ENCODE data around the gene WNT9A. TPM values are rescaled to one million over a fixed set of nuclear protein-coding genes. Genes with fewer than 3 reads are reported as not detected.
A peak's percentile ranks its signal among the peaks of the same experiment; 100 is the strongest.

WNT9A gene, protein sequence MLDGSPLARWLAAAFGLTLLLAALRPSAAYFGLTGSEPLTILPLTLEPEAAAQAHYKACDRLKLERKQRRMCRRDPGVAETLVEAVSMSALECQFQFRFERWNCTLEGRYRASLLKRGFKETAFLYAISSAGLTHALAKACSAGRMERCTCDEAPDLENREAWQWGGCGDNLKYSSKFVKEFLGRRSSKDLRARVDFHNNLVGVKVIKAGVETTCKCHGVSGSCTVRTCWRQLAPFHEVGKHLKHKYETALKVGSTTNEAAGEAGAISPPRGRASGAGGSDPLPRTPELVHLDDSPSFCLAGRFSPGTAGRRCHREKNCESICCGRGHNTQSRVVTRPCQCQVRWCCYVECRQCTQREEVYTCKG
- total RNA-seq (2021): 1.1 to 1.5 TPM (median 1.3 TPM) in 3 replicates
- percentile 42 among the genes with signal in this experiment for Bru-seq, nascent RNA
- long read RNA-seq, experiment 1: 0 reads
- long read RNA-seq, experiment 2, partial matches to known transcripts: 0 of 6 reads
- long read RNA-seq, experiment 2, other reads (novel, unspliced or antisense): 6 of 6 reads
- long read RNA-seq, experiment 3: 0 reads

DNA sequence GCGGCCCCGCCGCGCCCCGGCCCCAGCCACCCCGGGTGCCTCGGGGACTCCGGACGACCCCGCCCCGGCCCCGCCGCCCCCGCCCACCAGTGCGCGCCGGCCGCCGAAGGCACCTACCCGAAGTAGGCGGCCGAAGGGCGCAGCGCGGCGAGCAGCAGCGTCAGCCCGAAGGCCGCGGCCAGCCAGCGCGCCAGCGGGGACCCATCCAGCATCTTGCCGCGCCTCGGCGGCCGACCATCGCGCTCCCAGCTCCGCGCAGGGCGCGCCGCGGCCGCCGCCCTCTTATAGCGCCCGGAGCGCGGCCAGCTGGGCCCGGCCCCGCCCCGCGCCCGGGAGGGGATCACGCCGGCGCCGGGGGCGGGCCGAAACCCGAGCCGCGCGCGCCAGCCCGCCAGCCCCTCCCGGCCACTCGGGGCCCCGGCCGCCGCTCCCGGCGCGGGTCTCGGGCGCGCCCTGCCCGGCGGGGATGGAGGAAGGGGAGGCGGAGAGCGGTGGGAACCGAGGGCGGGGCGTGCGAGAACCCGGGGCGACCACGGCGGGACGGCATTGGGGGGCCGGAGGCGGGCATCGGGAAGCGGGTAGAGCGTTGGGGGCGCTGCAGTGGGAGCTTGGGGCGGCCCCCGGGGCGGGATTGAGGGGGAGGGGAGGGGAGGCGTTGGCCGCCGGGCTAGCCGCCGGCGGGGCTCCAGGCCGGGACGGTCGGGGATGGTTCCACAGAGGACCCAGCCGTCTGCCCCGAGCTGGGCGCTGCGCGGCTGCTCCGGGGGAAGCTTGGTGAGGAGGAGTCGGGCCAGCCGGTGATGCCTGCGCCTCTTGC, at the start of gene WNT9A:
Gene WNT9A (minus strand): TSS at position 257 of the 817 bp plus-strand sequence. CDS start 45 bp downstream, at position 212.
- POLR2A ChIA-PET: interaction anchor here (0.6 to 1.1 kb wide), 2 partner anchors 112 to 154 kb away, joined by 3 read pairs; no protein-coding TSS in a partner anchor
- ATAC-seq (peak; percentile 53), DNase-seq (ENCODE audit: low spot score) (peak; percentile 64)
- CTCF ChIA-PET: interaction anchor here (0.5 to 4.4 kb wide), 14 partner anchors 8 to 505 kb away, joined by 3 to 25 read pairs (median 4); no protein-coding TSS in a partner anchor
- Mint-ChIP-seq H3K4me3 (peak within 1 kb of the TSS; percentile 82), H3K4me1 (peaks cover 9% of the 10 kb centered on the region), H3K9me3 (no peaks in the 10 kb centered on the region), H3K36me3 (no peaks in the 10 kb centered on the region), H3K27ac (no peak within 1 kb of the TSS), H3K27me3 (ENCODE audit: low read depth) (peaks cover 30% of the 10 kb centered on the region)
- TF ChIP-seq, protein P1, sequence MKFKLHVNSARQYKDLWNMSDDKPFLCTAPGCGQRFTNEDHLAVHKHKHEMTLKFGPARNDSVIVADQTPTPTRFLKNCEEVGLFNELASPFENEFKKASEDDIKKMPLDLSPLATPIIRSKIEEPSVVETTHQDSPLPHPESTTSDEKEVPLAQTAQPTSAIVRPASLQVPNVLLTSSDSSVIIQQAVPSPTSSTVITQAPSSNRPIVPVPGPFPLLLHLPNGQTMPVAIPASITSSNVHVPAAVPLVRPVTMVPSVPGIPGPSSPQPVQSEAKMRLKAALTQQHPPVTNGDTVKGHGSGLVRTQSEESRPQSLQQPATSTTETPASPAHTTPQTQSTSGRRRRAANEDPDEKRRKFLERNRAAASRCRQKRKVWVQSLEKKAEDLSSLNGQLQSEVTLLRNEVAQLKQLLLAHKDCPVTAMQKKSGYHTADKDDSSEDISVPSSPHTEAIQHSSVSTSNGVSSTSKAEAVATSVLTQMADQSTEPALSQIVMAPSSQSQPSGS (CRISPR knock-in tag; IDR thresholded peaks at IDR 0.05; ENCODE audit: borderline replicate concordance, low read depth): no peak
- TF ChIP-seq, protein P2, sequence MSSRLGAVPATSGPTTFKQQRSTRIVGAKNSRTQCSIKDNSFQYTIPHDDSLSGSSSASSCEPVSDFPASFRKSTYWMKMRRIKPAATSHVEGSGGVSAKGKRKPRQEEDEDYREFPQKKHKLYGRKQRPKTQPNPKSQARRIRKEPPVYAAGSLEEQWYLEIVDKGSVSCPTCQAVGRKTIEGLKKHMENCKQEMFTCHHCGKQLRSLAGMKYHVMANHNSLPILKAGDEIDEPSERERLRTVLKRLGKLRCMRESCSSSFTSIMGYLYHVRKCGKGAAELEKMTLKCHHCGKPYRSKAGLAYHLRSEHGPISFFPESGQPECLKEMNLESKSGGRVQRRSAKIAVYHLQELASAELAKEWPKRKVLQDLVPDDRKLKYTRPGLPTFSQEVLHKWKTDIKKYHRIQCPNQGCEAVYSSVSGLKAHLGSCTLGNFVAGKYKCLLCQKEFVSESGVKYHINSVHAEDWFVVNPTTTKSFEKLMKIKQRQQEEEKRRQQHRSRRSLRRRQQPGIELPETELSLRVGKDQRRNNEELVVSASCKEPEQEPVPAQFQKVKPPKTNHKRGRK (CRISPR knock-in tag; IDR thresholded peaks at IDR 0.05; ENCODE audit: borderline replicate concordance): no peak
- TF ChIP-seq, protein P3, sequence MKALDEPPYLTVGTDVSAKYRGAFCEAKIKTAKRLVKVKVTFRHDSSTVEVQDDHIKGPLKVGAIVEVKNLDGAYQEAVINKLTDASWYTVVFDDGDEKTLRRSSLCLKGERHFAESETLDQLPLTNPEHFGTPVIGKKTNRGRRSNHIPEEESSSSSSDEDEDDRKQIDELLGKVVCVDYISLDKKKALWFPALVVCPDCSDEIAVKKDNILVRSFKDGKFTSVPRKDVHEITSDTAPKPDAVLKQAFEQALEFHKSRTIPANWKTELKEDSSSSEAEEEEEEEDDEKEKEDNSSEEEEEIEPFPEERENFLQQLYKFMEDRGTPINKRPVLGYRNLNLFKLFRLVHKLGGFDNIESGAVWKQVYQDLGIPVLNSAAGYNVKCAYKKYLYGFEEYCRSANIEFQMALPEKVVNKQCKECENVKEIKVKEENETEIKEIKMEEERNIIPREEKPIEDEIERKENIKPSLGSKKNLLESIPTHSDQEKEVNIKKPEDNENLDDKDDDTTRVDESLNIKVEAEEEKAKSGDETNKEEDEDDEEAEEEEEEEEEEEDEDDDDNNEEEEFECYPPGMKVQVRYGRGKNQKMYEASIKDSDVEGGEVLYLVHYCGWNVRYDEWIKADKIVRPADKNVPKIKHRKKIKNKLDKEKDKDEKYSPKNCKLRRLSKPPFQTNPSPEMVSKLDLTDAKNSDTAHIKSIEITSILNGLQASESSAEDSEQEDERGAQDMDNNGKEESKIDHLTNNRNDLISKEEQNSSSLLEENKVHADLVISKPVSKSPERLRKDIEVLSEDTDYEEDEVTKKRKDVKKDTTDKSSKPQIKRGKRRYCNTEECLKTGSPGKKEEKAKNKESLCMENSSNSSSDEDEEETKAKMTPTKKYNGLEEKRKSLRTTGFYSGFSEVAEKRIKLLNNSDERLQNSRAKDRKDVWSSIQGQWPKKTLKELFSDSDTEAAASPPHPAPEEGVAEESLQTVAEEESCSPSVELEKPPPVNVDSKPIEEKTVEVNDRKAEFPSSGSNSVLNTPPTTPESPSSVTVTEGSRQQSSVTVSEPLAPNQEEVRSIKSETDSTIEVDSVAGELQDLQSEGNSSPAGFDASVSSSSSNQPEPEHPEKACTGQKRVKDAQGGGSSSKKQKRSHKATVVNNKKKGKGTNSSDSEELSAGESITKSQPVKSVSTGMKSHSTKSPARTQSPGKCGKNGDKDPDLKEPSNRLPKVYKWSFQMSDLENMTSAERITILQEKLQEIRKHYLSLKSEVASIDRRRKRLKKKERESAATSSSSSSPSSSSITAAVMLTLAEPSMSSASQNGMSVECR (CRISPR knock-in tag; IDR thresholded peaks at IDR 0.05; ENCODE audit: borderline replicate concordance): no peak
- TF ChIP-seq GABPB1 (CRISPR knock-in tag; IDR thresholded peaks at IDR 0.05) (no peak), FOXP1 (CRISPR knock-in tag; IDR thresholded peaks at IDR 0.05; ENCODE audit: borderline replicate concordance) (no peak), ATF1 (CRISPR knock-in tag; IDR thresholded peaks at IDR 0.05) (no peak), ZNF416 (CRISPR knock-in tag; IDR thresholded peaks at IDR 0.05) (no peak), JUN (CRISPR knock-in tag; IDR thresholded peaks at IDR 0.05) (no peak), SMAD3 (CRISPR knock-in tag; IDR thresholded peaks at IDR 0.05; ENCODE audit: borderline replicate concordance) (no peak), NFYB (CRISPR knock-in tag; conservative IDR thresholded peaks at IDR 0.05; ENCODE audit: low read depth) (no peak)
- TF ChIP-seq, protein P4, sequence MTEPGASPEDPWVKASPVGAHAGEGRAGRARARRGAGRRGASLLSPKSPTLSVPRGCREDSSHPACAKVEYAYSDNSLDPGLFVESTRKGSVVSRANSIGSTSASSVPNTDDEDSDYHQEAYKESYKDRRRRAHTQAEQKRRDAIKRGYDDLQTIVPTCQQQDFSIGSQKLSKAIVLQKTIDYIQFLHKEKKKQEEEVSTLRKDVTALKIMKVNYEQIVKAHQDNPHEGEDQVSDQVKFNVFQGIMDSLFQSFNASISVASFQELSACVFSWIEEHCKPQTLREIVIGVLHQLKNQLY (CRISPR knock-in tag; IDR thresholded peaks at IDR 0.05): no peak
- TF ChIP-seq, protein P5, sequence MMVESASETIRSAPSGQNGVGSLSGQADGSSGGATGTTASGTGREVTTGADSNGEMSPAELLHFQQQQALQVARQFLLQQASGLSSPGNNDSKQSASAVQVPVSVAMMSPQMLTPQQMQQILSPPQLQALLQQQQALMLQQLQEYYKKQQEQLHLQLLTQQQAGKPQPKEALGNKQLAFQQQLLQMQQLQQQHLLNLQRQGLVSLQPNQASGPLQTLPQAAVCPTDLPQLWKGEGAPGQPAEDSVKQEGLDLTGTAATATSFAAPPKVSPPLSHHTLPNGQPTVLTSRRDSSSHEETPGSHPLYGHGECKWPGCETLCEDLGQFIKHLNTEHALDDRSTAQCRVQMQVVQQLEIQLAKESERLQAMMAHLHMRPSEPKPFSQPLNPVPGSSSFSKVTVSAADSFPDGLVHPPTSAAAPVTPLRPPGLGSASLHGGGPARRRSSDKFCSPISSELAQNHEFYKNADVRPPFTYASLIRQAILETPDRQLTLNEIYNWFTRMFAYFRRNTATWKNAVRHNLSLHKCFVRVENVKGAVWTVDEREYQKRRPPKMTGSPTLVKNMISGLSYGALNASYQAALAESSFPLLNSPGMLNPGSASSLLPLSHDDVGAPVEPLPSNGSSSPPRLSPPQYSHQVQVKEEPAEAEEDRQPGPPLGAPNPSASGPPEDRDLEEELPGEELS (CRISPR knock-in tag; IDR thresholded peaks at IDR 0.05): no peak
- TF ChIP-seq, protein P6, sequence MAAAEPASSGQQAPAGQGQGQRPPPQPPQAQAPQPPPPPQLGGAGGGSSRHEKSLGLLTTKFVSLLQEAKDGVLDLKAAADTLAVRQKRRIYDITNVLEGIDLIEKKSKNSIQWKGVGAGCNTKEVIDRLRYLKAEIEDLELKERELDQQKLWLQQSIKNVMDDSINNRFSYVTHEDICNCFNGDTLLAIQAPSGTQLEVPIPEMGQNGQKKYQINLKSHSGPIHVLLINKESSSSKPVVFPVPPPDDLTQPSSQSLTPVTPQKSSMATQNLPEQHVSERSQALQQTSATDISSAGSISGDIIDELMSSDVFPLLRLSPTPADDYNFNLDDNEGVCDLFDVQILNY (CRISPR knock-in tag; IDR thresholded peaks at IDR 0.05): 0 out of 2 replicates have a peak, but pooled peaks have one; percentile 29
- TF ChIP-seq, protein P7, sequence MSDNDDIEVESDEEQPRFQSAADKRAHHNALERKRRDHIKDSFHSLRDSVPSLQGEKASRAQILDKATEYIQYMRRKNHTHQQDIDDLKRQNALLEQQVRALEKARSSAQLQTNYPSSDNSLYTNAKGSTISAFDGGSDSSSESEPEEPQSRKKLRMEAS (CRISPR knock-in tag; IDR thresholded peaks at IDR 0.05): 0 out of 2 replicates have a peak, but pooled peaks have one; percentile 35
- TF ChIP-seq, protein P8, sequence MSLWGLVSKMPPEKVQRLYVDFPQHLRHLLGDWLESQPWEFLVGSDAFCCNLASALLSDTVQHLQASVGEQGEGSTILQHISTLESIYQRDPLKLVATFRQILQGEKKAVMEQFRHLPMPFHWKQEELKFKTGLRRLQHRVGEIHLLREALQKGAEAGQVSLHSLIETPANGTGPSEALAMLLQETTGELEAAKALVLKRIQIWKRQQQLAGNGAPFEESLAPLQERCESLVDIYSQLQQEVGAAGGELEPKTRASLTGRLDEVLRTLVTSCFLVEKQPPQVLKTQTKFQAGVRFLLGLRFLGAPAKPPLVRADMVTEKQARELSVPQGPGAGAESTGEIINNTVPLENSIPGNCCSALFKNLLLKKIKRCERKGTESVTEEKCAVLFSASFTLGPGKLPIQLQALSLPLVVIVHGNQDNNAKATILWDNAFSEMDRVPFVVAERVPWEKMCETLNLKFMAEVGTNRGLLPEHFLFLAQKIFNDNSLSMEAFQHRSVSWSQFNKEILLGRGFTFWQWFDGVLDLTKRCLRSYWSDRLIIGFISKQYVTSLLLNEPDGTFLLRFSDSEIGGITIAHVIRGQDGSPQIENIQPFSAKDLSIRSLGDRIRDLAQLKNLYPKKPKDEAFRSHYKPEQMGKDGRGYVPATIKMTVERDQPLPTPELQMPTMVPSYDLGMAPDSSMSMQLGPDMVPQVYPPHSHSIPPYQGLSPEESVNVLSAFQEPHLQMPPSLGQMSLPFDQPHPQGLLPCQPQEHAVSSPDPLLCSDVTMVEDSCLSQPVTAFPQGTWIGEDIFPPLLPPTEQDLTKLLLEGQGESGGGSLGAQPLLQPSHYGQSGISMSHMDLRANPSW (CRISPR knock-in tag; conservative IDR thresholded peaks at IDR 0.05; ENCODE audit: low read depth): no peak
